ENCODE measurements around the gene ZIC4.
A peak's percentile ranks its signal among the peaks of the same experiment; 100 is the strongest.

Gene ZIC4

DNA sequence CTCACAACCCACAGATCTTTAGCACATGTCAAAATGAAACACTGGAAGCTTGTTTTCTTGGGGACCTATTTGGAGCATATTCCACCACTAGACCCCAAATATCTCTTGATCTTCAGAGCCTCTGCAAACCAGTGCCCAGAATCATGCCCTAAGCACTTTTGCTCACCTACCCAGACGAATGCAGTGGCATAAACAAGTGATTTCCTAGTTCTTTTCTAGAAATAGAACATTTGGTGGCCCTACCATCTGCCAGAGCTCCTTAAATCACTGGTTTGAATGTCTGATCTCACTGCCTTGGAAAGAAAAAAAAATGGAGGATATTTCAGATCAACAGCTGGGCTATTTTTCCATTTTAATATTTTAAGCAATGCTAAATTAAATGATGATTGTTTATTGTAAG is 5.3 kb downstream of the ZIC4 start:
- Histone ChIP-seq H3K36me3 (ENCODE audit: insufficient read depth, low read length) (no peaks in the 10 kb centered on the region), H3K4me1 (ENCODE audit: control insufficient read depth, insufficient read depth, low read length) (no peaks in the 10 kb centered on the region), H3K9me3 (replicated peaks; ENCODE audit: low read length) (no peaks in the 10 kb centered on the region), H3K4me2 (ENCODE audit: low read length) (no peak overlapping the region), H3K4me3 (ENCODE audit: low read length) (no peak overlapping the region), H3K27me3 (ENCODE audit: control insufficient read depth, insufficient read depth, low read length) (no peaks in the 10 kb centered on the region), H3K9ac (ENCODE audit: low read depth, low read length) (no peak overlapping the region)

DNA sequence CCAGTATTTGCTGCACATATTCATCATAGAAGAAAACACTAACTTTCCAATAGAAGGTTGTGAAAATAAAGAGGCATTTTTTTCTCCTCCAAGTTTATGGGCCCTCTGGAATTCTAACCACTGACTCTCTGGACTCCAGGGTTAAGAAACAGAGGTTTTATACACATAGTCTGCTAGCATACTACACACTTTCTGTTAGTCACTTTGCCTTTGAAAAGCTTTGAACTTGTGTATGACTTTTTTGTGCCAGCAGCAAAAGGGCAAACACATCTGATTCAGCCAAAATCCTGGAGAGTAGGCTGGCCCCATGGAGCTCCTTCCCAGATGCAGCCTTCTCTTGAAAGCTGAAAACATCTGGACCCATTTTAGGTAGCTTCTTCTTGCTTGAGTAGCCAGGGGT is 6.2 kb downstream of the ZIC4 start:
- H3K9me3 ChIP-seq (replicated peaks; ENCODE audit: low read length) = no peaks in the 10 kb centered on the region
- H3K36me3 ChIP-seq (ENCODE audit: insufficient read depth, low read length) = no peaks in the 10 kb centered on the region
- no peak overlapping the region for H3K4me2 ChIP-seq (ENCODE audit: low read length)
- no peaks in the 10 kb centered on the region for H3K27me3 ChIP-seq (ENCODE audit: control insufficient read depth, insufficient read depth, low read length)
- peaks cover 4% of the 10 kb centered on the region for H3K4me1 ChIP-seq (ENCODE audit: control insufficient read depth, insufficient read depth, low read length)
- H3K4me3 ChIP-seq (ENCODE audit: low read length) = no peak overlapping the region
- no peak overlapping the region for H3K9ac ChIP-seq (ENCODE audit: low read depth, low read length)

DNA sequence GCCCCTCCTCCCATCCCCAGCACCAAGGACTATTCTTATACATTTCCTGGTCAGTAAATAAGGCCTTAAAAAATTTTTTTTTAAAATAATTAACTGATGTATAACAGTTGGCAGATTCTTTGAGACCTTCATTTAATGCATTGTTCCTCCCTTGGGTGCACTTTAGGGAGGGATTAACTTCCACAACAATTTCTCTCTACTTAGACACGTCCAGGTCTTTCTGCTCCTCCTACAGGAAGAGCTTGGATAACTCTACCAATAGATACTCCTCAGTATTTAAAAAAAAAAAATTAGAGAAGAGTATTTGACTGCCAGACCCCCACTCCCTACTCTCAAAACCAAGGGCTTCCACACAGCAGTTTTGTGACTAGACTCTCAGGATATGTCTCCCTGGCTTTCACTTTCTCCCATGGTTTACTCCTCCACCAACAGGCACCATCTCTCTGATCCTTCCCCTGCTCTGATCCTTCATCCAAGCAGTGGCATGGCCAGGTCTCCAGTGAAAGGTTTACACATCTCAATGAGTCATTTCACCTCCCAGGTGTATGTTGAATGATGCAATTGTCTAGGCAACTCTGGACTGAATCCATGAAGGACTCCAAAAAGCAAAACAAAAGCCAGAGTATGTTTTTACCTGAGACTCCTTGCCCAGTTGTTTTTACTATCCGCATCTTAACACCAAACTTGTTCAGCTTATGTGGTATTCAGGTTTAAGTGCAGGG is 7.4 kb downstream of the ZIC4 start:
- Histone ChIP-seq H3K36me3 (ENCODE audit: insufficient read depth, low read length) (no peaks in the 10 kb centered on the region), H3K4me3 (ENCODE audit: low read length) (no peak overlapping the region), H3K9ac (ENCODE audit: low read depth, low read length) (no peak overlapping the region), H3K4me1 (ENCODE audit: control insufficient read depth, insufficient read depth, low read length) (peaks cover 7% of the 10 kb centered on the region), H3K27me3 (ENCODE audit: control insufficient read depth, insufficient read depth, low read length) (no peaks in the 10 kb centered on the region), H3K9me3 (replicated peaks; ENCODE audit: low read length) (no peaks in the 10 kb centered on the region), H3K4me2 (ENCODE audit: low read length) (no peak overlapping the region)

DNA sequence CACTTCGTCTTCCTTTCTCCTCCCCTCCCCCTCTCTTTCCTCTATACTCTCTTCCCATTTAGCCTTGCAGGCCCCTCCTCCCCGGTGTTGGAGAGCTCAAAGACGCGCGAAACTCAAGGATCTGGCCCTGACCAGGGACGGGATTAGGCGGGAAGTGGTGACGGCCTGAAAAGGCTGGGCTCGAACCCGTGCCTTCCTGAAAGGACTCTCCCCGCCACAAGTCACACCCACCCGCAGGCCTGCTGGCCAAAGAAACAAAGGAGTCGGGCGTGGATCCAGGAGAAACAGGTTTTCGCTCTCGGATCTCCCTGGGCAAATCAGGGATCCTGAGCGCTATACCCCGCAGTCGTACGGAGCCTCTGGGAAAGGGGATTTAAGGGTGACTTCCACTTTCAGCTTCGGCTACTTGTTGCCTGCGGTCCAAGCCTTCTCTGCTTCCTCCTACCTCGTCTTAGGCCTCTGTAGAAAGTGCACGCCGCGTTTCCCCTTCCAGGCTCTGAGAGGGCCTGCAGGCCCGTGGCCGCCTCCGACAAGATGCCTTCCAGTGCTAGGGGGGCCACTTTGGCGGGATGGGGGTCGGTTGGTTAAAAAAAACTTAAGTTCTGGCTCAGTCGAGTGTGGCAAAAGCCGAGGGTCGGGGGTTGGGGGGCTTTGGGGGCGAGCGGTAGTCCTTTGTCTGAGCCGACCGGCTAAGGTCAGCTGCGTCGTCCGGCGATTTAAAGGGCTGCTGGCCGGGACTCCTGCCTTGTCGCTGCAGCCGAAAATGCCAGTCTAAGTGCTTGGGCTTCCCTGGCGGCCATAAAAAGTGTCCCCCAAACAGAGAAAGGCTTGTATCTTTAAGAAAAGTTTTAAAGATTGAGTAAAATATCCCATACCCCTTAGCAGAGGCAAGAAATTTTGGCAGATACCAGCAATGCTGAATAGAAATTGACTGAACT is 8.2 kb downstream of the ZIC4 start:
- H3K4me2 ChIP-seq (ENCODE audit: low read length) = no peak overlapping the region
- peaks cover 7% of the 10 kb centered on the region for H3K4me1 ChIP-seq (ENCODE audit: control insufficient read depth, insufficient read depth, low read length)
- no peaks in the 10 kb centered on the region for H3K36me3 ChIP-seq (ENCODE audit: insufficient read depth, low read length)
- H3K4me3 ChIP-seq (ENCODE audit: low read length) = no peak overlapping the region
- no peak overlapping the region for H3K9ac ChIP-seq (ENCODE audit: low read depth, low read length)
- H3K27me3 ChIP-seq (ENCODE audit: control insufficient read depth, insufficient read depth, low read length) = no peaks in the 10 kb centered on the region
- no peaks in the 10 kb centered on the region for H3K9me3 ChIP-seq (replicated peaks; ENCODE audit: low read length)

DNA sequence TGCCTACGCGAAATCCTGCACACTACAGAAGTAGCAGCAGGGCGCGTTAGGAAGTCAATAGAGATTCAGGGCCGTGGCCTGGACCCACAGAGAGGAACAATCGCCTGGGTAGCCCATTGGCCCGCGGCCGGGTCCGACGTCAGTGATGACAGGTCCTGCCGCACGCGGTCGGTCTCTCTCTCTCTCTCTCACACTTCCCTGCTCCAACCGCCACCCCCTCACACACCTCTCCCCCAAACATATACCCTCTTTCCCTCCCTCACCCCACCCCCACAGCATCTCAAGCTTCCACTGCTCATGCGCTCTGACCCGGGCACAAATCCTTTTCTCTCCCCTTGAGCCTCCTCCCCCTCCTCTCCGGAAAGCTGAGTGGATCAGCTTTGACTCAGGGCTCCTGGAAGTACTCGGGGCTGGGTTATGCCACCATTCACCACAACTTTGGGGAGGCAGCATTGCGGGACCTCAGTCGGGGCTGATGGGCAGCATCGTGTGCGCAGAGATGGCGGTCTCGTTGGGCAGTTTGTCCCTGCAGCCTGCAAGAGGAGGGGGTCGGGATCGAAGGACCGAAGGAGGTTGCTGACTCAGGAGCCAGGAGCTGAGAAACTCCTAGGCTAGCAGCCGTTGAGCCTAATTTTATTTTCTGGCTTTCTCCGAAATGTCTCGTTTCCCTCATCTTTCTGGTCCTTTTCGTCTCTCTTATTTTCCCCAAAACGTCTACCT is 9.0 kb downstream of the ZIC4 start:
- Histone ChIP-seq H3K9ac (ENCODE audit: low read depth, low read length) (no peak overlapping the region), H3K27me3 (ENCODE audit: control insufficient read depth, insufficient read depth, low read length) (no peaks in the 10 kb centered on the region), H3K36me3 (ENCODE audit: insufficient read depth, low read length) (no peaks in the 10 kb centered on the region), H3K4me2 (ENCODE audit: low read length) (no peak overlapping the region), H3K4me1 (ENCODE audit: control insufficient read depth, insufficient read depth, low read length) (peaks cover 7% of the 10 kb centered on the region), H3K4me3 (ENCODE audit: low read length) (no peak overlapping the region), H3K9me3 (replicated peaks; ENCODE audit: low read length) (no peaks in the 10 kb centered on the region)

DNA sequence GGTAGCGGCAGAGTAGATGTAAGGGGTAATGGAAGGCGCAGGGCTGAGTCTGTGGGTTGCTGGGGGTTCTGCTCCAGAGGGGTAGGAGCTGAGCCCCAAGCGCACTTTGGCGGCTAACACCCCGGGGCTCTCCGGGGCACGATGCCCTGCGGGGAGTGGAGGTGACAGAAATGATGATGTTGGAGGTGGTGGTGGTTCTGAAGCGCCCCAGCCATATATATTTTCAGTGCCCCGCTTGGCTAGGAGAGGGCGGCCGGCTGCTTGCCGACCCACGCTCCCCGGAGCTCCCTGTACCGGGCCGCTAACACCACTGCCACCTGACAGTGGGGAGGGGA is 9.7 kb downstream of the ZIC4 start:
- Histone ChIP-seq H3K4me2 (ENCODE audit: low read length) (no peak overlapping the region), H3K9ac (ENCODE audit: low read depth, low read length) (no peak overlapping the region), H3K27me3 (ENCODE audit: control insufficient read depth, insufficient read depth, low read length) (no peaks in the 10 kb centered on the region), H3K9me3 (replicated peaks; ENCODE audit: low read length) (no peaks in the 10 kb centered on the region), H3K4me1 (ENCODE audit: control insufficient read depth, insufficient read depth, low read length) (peaks cover 10% of the 10 kb centered on the region), H3K36me3 (ENCODE audit: insufficient read depth, low read length) (no peaks in the 10 kb centered on the region), H3K4me3 (ENCODE audit: low read length) (no peak overlapping the region)

DNA sequence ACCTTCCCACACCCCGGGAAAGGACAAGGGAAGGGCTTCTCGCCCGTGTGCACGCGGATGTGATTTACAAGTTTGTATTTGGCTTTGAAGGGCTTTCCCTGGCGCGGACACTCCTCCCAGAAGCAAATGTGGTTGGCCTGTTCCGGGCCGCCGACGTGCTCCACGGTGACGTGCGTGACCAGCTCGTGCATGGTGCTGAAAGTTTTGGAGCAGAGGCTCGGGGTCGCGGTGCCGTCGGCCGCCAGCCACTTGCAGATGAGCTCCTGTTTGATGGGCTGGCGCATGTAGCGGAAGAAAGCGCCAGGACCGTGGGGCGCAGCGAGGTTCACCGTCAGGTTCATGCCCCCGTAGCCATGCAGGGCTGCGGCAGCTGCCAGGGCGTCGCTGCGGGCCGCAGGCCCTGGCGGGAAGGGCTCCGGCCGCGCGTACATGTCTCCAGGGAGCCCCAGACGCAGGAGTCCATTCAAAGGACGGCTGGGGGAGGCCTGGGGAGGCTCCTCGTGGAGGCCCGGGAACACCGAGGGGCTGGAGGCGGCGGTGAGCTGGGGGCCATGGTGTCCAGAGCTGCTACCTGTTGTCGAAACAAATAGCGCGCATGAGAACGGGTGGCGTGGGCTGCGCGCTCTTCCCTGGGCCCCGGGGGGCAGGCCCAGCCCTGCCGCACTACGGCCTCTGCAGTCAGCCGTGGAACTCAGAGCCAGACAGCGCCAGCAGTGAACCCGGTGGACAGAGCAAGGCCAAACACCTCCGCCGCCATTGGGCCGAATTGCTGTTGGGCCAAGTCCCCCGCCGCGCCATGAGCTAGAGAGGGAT is 10.2 kb downstream of the ZIC4 start:
- Histone ChIP-seq H3K4me2 (ENCODE audit: low read length) (peak overlapping the region; percentile 93), H3K27me3 (ENCODE audit: control insufficient read depth, insufficient read depth, low read length) (no peaks in the 10 kb centered on the region), H3K4me3 (ENCODE audit: low read length) (no peak overlapping the region), H3K9me3 (replicated peaks; ENCODE audit: low read length) (no peaks in the 10 kb centered on the region), H3K4me1 (ENCODE audit: control insufficient read depth, insufficient read depth, low read length) (peaks cover 11% of the 10 kb centered on the region), H3K9ac (ENCODE audit: low read depth, low read length) (no peak overlapping the region), H3K36me3 (ENCODE audit: insufficient read depth, low read length) (no peaks in the 10 kb centered on the region)

DNA sequence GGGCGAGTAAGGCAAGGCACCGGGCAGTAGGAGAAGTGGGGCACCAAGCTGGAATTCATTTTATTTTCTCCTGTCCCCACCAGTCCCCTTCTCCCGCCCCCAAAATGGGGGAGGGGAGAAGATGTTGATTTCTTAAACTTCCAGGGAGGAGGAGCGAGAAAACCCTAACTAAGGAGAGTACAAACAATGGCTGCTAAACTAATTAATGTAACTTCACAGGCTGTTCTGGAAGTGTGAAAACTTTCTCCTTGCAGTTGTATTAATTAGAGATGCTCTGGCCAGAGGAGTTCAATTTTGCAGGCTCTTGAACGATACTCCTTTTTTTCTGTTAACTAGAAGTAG is 11.5 kb downstream of the ZIC4 start:
- Histone ChIP-seq H3K9ac (ENCODE audit: low read depth, low read length) (peak overlapping the region; percentile 82), H3K4me2 (ENCODE audit: low read length) (peak overlapping the region; percentile 93), H3K27me3 (ENCODE audit: control insufficient read depth, insufficient read depth, low read length) (no peaks in the 10 kb centered on the region), H3K36me3 (ENCODE audit: insufficient read depth, low read length) (no peaks in the 10 kb centered on the region), H3K9me3 (replicated peaks; ENCODE audit: low read length) (no peaks in the 10 kb centered on the region), H3K4me1 (ENCODE audit: control insufficient read depth, insufficient read depth, low read length) (peaks cover 11% of the 10 kb centered on the region), H3K4me3 (ENCODE audit: low read length) (peak overlapping the region; percentile 73)

DNA sequence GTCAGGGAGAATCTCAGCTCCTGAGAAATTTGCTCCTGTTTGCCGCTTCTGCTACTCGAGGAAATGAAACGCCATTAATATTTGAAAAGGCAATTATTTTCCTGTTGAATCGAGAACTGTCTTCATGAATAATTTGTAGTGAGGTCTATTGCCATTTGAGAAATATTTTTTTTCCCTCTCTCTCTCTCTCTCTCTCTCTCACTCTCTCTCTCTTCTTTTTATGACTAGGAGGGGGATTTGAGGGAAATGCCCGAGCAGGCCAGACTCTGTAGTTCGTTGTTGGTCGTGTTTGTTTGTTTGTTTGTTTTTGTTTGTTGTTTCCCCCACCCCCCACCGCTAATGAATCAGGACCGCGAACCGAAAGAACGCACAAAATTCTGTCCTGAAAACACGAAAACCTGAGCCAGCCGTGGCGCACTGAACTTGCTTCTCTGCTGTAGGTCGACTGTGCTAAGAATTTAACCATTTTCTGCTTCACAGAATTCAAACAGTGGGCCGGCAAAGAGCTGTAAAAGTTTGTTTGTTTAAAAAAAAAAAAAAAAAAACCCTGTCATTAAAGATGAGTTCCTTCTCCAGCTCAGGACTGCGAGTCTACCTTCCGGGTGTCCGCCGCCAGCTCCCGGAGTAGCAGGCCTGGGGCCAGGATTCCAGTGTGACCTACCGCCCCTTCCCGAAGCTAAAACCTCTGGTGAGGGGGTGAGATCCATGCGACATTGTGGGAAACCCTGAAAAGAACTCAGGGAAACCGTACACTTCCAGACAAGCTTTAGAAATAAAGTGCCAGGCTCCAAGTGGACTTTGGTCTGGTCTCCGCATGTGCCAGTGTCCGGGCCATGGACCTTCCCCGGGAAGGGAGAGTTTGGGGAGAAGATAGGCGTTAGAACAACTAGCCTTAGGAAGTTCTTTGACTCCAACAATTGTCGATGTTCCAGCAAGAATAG is 12.1 kb downstream of the ZIC4 start:
- Histone ChIP-seq H3K4me3 (ENCODE audit: low read length) (peak overlapping the region; percentile 73), H3K4me1 (ENCODE audit: control insufficient read depth, insufficient read depth, low read length) (peaks cover 11% of the 10 kb centered on the region), H3K9me3 (replicated peaks; ENCODE audit: low read length) (no peaks in the 10 kb centered on the region), H3K27me3 (ENCODE audit: control insufficient read depth, insufficient read depth, low read length) (no peaks in the 10 kb centered on the region), H3K9ac (ENCODE audit: low read depth, low read length) (peak overlapping the region; percentile 82), H3K36me3 (ENCODE audit: insufficient read depth, low read length) (no peaks in the 10 kb centered on the region), H3K4me2 (ENCODE audit: low read length) (peak overlapping the region; percentile 93)

DNA sequence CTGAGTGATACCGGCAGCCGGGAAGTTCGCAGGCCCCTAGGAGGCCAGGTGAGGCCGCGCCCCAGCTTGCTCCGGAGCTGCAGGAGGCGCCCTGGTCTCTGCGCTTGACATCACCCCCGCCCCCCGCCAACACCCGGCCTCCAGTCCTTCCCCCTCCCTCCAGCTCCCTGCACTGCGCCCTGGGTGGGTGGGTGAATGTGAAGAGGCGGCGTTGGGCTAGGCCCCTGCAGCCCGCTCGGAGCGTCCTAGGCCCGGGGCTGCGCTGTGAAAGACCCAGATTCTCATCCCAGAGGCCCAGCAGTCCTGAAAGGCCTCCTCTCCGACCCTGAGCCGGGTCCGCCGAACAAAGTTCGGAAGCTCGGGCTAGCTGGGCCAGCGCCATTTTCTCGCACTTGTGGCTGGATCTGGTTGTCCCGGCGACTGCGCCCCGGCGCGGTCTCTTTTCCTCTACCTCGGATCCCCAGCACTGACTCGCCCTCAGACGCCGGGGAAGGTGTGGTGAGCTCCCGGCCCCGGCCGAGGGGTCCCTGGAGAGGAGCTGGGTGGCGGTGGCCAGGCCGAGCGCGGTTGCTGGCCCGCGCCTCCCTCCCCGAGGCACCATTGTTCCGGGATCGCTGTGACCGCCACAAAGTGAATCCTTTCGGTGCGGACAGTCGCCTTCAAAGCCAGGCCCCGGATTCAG is 12.9 kb downstream of the ZIC4 start:
- Histone ChIP-seq H3K9ac (ENCODE audit: low read depth, low read length) (peak overlapping the region; percentile 82), H3K9me3 (replicated peaks; ENCODE audit: low read length) (no peaks in the 10 kb centered on the region), H3K27me3 (ENCODE audit: control insufficient read depth, insufficient read depth, low read length) (no peaks in the 10 kb centered on the region), H3K4me3 (ENCODE audit: low read length) (peak overlapping the region; percentile 73), H3K4me2 (ENCODE audit: low read length) (peak overlapping the region; percentile 93), H3K36me3 (ENCODE audit: insufficient read depth, low read length) (no peaks in the 10 kb centered on the region), H3K4me1 (ENCODE audit: control insufficient read depth, insufficient read depth, low read length) (peaks cover 11% of the 10 kb centered on the region)
